Stimulated activated CD8-positive, alpha-beta memory T cell treated with anti-CD3 and anti-CD28 coated beads, Interleukin-12 subunit alpha, Interleukin-12 subunit beta, amount 100 ng/mL, for 4 hours (primary cell): ENCODE data around the gene ZNF219.

ENCODE experiments used
- DNase-seq: peaks from one replicate; pipeline ENCODE4 v3.0.0-alpha.2; 2020; ENCODE audit warnings: low read depth

The ZNF219 gene

GRCh38 chr14:21068521-21069387 is 29.7 kb downstream of the ZNF219 start:
- no peak for DNase-seq

GRCh38 chr14:21066882-21067502 is 31.5 kb downstream of the ZNF219 start:
- no peak for DNase-seq

- no peak for DNase-seq
These were observed 35.0 kb downstream of the ZNF219 start for GRCh38 chr14:21063479-21063878.

DNA sequence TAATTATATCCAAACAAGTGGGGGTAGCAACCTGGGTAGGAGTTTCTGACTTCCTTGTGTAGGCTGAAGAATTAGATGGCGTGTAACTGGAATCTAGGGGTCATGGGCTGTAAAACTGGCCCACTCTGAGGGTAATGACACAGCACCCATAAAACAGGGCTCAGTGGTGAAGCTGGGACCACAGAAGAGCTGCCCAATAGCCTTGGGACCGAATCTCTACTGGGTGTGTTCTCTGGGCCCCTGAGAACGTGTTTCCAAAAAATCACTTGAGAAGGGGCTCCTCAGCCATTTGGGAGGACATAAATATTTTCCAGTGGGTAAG is 37.1 kb downstream of the ZNF219 start:
- no peak for DNase-seq

- no peak for DNase-seq
These were observed 37.7 kb downstream of the ZNF219 start for GRCh38 chr14:21060614-21061346.

GRCh38 chr14:21059842-21060613 is 38.4 kb downstream of the ZNF219 start:
- no peak for DNase-seq

- no peak for DNase-seq
These were observed 39.6 kb downstream of the ZNF219 start for GRCh38 chr14:21058903-21059302.

DNA sequence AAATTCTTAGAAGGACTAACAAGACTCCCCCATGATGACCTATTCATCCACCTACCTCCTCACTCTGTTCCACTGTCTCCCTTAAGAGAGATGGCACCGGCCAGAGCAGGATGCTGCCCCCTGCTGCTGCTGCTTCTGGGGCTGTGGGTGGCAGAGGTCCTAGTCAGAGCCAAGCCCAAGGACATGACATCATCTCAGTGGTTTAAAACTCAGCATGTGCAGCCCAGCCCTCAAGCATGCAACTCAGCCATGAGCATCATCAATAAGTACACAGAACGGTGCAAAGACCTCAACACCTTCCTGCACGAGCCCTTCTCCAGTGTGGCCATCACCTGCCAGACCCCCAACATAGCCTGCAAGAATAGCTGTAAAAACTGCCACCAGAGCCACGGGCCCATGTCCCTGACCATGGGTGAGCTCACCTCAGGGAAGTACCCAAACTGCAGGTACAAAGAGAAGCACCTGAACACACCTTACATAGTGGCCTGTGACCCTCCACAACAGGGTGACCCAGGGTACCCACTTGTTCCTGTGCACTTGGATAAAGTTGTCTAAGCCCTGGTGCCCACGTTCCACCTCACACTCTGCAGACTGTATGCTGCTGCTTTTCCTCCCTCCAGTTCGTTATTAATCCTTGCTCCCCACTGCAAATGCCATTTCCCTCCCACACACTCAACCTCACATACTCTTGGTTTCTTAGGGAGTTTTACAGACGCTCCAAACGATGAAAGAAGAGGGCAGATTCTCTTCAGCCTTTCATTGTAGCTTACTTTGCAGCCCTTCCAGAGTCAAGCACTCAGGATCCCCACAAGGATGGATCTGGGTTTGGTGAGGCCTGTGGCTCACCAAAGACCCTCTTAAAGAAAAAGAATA is 40.4 kb downstream of the ZNF219 start, which contains the start of gene RNASE8:
RNASE8 (plus strand) TSS at position 20 of the 873 bp plus-strand sequence; CDS start at position 91, 71 bp downstream.
- no peak for DNase-seq

DNA sequence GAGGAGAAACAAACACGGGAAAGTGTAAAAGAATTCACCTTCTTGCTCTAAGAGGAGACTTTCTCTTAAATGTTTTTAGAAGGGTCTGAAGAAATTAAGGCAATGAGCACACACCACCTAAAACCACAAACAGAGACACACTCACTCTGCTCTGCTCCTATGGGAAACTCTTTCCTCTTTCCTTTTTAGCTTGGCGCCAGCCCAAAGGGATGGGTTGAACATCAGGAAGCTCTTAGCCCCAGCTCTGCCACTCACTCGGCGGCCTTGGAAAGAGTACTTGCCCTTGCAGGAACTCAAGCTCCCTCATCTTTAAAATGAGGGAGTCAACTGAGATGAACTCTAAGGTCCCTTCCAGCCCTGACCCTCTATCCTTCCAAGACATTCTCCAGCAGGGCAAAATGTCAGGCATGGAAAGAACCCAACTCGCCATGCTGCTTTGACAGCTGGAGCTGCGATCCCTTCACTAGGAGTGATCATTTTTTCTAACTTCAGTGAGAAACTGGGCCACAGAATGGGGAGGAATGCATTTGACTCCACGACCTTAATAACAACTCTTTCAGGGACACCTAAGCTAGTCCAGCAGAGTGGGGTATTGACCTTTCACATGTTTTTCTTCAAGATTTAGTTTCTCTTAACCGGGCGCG is 41.8 kb downstream of the ZNF219 start:
- DNase-seq = no peak

- no peak for DNase-seq
These were observed 42.9 kb downstream of the ZNF219 start for GRCh38 chr14:21055432-21056117.

GRCh38 chr14:21054768-21055145 is 43.7 kb downstream of the ZNF219 start:
- no peak for DNase-seq

DNA sequence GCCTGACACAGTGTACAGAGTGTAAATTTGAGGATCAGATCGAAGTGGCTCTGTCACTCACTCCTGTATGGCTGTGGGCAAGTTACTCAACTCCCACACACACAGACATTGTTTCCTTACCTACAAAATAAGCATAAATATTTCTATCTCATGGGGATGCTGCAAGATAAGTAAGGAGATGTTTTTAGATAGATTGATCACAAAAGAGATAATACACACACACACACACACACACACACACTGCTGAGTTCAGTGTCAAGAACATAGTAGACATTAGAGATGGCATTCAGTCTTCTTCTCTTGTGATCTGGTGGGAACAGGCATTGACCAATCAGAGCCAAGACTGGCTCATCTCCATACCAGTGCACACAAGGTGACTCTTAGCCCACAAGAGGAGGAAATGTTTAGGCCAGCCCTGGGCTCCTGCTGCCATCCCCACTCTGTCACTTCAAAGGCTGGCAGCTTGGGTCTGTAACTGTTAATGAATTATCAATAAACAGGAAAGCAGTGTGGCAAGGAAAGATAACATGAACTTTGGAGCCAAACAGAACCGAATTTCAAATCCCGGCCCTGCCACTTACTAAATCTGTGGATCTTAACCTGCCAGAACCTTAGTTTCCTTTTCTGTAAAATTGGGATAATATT is 44.2 kb downstream of the ZNF219 start:
- DNase-seq = no peak

DNA sequence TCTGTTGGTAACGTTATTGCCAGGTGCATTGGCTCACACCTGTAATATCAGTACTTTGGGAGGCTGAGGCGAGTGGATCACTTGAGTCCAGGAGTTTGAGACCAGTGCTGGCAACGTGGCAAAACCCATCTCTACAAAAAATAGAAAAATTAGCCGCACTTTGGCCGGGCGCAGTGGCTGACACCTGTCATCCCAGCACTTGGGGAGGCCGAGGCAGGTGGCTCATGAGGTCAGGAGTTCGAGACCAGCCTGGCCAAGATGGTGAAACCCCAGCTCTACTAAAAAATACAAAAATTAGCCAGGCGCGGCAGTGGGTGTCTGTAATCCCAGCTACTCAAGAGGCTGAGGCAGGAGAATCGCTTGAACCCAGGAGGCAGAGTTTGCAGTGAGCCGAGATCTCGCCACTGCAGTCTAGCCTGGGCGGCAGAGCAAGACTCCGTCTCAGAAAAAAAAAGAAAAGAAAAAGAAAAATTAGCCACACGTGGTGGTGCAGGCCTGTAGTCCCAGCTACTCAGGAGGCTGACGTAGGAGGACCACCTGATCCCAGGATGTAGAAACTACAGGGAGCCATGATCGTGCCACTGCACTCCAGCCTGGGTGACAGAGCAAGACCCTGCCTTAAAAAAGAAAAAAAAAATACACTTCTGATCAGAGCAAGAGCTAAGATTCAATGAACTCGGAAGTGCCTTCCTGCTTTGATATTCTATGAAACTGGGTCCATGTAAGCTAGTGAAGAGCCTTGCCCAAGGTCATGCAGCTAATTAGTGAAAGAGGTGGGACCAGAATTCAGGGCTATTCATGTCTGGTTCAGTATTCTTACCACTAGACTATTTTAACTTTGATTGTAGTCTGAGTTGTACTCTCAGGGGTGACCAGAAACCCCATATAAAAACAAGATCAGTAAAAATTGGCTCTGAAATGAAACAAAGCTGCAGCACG is 45.0 kb downstream of the ZNF219 start:
- no peak for DNase-seq

GRCh38 chr14:21050597-21050996 is 47.9 kb downstream of the ZNF219 start:
- DNase-seq = no peak

DNA sequence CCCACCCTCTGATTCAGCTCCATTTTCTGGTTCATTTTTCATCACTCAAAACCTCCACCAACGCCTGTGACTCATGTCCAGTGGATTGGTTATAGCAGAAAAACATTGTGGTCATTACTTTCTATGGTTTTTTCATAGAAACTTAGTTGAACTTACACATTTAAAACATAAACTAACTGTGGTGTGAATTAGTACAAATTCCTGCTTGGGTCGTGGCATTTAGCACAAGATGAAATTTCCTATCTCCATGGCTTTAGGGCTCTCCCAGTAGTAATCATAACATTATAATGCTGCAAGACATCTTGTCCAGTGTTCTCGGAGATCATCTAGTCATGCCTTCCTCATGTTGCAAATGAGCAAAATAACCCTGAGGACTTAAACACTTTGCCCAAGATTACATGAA is 49.2 kb downstream of the ZNF219 start:
- DNase-seq = no peak

DNA sequence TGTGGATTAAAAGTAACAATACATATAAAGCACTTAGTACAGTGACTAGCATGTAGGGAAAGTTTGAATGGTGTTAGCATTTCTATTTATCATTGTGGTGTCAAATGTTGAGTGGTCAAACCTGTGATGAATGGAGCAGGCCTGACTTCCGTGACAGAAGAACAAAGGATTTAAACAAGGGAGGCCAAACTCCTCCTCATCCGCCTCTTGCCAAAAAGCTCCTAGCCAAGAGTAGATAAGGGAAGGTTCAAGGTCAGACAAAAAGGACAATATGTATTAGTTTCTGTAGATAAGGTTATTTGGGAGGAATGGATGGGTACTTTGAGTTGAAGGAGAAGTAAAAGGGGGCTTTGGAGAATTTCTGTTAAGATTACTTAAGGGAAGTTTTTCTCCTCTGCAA is 49.8 kb downstream of the ZNF219 start:
- DNase-seq = no peak

- no peak for DNase-seq
These were observed 51.1 kb downstream of the ZNF219 start for GRCh38 chr14:21047378-21047781.

- DNase-seq = no peak
These were observed 54.4 kb downstream of the ZNF219 start for GRCh38 chr14:21043974-21044618.
